Measurements from ENCODE around the gene BRME1. TPM values are rescaled to one million over a fixed set of nuclear protein-coding genes. Genes with fewer than 3 reads are reported as not detected.

BRME1 gene
- total and polyA plus RNA-seq, 2 of the 13 experiments (the other 11 are each of a cell fraction or from before 2014, with no cell fraction given): 0.74 to 1.5 TPM

GRCh38 chr19:13881251-13881691 lies 24.6 kb downstream of the BRME1 start (continued):
- TF ChIP-seq ZBTB25 (CRISPR knock-in tag; IDR thresholded peaks at IDR 0.05) (no peak), ZNF644 (CRISPR knock-in tag; IDR thresholded peaks at IDR 0.05; ENCODE audit: low read depth) (no peak), PRDM4 (CRISPR knock-in tag; IDR thresholded peaks at IDR 0.05; ENCODE audit: borderline replicate concordance) (no peak), ATF5 (CRISPR knock-in tag; IDR thresholded peaks at IDR 0.05; ENCODE audit: low read depth) (no peak), ZFP41 (CRISPR knock-in tag; IDR thresholded peaks at IDR 0.05; ENCODE audit: borderline replicate concordance) (no peak), STAG1 (CRISPR knock-in tag; IDR thresholded peaks at IDR 0.05) (no peak), ZSCAN22 (CRISPR knock-in tag; IDR thresholded peaks at IDR 0.05) (no peak), RARA (CRISPR knock-in tag; IDR thresholded peaks at IDR 0.05) (no peak), NFKB2 (CRISPR knock-in tag; IDR thresholded peaks at IDR 0.05; ENCODE audit: borderline replicate concordance) (no peak), DRAP1 (CRISPR knock-in tag; IDR thresholded peaks at IDR 0.05) (no peak), KAT7 (CRISPR knock-in tag; IDR thresholded peaks at IDR 0.05; ENCODE audit: borderline replicate concordance) (no peak), RBM39 (IDR thresholded peaks at IDR 0.05; ENCODE audit: low read depth, low read length, poor library complexity, severe bottlenecking) (peak; percentile 30), NR3C1 (CRISPR knock-in tag; IDR thresholded peaks at IDR 0.05) (no peak), ZNF639 (CRISPR knock-in tag; conservative IDR thresholded peaks at IDR 0.05) (no peak), ESRRA (CRISPR knock-in tag; IDR thresholded peaks at IDR 0.05; ENCODE audit: low read depth) (no peak), ZNF576 (CRISPR knock-in tag; IDR thresholded peaks at IDR 0.05) (no peak), ZNF703 (CRISPR knock-in tag; IDR thresholded peaks at IDR 0.05; ENCODE audit: borderline replicate concordance) (no peak), PATZ1 (CRISPR knock-in tag; IDR thresholded peaks at IDR 0.05) (peak; percentile 63; the same call in 1 of the 2 replicates), CTCF (CRISPR knock-in tag; IDR thresholded peaks at IDR 0.05) (peak; percentile 51)
